ENCODE measurements around the gene AGO3.
"Not testable (repeated sequence)": the region's sequence is repeated elsewhere in the genome, so short reads cannot be mapped to it uniquely, and the experiment has no call there.

AGO3 gene

DNA sequence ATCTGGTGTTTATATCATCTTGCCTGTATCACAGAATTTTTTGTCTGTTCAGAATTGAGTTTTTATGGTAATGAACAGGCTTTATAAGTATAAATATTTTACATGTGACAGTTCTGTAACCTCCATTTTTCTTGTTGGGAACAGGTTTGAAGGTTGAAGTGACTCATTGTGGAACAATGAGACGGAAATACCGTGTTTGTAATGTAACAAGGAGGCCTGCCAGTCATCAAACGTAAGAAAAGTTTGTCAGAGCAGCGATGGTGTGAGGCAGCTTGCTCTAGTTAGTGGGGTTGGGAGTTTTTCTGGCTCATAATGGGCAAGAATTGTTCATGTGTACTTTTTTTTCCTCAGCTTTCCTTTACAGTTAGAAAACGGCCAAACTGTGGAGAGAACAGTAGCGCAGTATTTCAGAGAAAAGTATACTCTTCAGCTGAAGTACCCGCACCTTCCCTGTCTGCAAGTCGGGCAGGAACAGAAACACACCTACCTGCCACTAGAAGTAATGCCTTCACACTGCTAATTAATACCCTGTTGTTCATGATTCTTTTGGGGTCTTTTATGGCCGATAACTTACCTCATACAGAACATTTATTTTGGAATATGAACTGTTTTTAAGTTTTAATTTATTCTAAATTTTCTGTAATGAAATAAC is 77.8 kb downstream of the AGO3 start:
- DNase-seq = peak in 1 of 5 experiments; percentile 37

GRCh38 chr1:36014722-36015220 is 83.9 kb downstream of the AGO3 start:
- DNase-seq = no peak

DNA sequence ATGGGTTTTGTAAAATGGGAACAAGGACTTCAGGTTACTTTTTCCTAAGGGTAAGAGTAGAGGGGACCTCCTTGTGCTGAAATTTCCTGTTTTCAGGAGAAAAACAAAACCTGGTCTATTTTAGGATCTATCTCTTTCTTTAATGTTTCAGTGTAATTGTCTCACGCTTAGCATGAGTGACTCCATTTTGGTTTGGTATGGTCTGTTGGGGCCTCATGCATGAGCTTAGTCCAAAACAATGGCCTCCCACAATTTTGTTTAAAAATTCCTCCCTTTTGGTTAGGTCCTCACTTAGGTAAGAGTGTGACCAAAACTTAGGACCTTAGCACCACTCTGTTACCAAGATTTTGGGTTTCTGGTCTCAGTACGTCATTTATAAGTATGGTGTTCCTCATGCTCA is 85.8 kb downstream of the AGO3 start:
- no peak for DNase-seq

DNA sequence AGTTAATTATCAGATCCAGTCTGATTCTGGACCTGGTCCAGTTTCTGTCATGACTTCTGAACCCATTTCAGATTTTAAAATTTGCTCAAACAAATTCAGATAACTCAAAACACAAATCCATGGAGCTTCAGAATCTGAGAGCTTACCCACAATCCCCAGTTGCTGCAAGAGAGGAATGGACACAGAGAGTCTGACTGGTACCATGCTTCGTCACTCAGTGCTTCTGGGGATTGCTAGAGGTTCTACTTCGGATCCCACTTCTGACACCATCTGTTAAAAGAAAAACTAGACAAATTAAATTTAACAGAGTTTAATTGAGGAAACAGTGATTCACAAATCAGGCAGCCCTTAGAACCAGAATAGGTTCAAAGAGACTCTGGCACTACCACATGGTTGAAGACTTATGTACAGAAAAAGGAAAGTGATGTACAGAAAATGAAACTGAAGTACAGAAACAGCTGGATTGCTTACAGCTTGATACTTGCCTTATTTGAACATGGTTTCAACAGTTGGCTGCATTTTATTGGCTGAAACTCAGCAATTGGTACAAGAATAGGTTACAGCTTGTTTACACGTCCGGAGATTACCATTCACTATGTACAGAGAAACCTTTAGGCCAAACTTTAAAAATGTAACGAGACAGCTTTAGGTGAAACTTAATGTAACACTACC is 92.3 kb downstream of the AGO3 start:
- peak in 1 of 5 experiments; percentile 65 for DNase-seq

- DNase-seq = not testable (repeated sequence)
Measured at GRCh38 chr1:36024024-36024423, 93.1 kb downstream of the AGO3 start.

GRCh38 chr1:36024847-36025246 is 93.9 kb downstream of the AGO3 start:
- DNase-seq = no peak

GRCh38 chr1:36027766-36028165 is 96.9 kb downstream of the AGO3 start:
- no peak for DNase-seq

DNA sequence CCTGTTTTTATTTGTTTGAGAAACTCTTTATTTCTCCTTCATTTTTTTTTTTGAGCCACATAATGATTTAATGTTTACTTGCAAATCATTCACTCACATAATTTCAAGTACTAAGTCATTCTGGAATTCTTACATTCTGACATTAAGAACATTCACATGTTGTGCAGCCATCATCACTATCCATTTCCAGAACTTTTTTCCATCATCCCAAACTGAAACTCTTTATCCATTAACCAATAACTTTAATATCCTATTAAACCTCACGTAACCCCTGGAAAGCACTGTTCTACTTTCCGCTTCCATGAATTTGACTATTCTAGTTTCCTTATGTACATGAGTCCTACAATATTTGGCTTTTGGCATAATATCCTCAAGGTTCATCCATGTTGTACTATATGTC is 100.5 kb downstream of the AGO3 start:
- no peak for DNase-seq

- DNase-seq = no peak
Measured at GRCh38 chr1:36034692-36035091, 103.8 kb downstream of the AGO3 start.

DNA sequence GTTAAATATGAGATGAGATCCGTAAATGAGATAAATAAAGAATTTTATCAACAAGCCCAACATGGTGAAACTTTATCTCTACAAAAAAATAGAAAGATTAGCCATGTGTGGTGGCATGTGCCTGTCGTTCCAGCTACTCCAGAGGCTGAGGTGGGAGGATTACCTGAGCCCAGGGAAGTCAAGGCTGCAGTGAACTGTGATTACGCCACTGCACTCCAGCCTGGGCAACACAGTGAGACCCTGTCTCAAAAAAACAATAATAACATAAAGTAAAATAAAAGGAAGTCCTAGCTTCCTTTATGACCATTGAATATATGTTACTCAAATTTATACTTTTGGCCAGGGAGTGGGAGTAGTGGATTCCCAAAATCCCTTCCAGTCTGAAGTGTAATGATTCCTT is 104.2 kb downstream of the AGO3 start:
- no peak for DNase-seq

GRCh38 chr1:36040238-36040637 is 109.3 kb downstream of the AGO3 start:
- no peak for DNase-seq

DNA sequence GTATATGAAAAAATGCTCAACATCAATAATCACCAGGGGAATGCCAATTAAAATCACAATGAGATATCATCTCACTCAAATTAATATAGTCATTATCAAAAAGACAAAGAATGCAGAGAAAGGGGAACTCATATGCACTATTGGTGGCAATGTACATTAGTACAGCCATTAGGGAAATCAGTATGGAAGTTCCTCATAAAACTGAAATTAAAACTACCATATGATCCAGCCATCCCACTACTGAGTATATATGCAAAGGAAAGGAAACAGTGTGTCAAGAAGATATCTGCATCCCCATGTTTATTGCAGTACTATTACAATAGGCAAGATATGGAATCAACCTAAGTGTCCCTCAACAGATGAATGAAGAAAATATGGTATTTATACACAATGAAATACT is 120.9 kb downstream of the AGO3 start:
- no peak for DNase-seq

- no peak for DNase-seq
Measured at GRCh38 chr1:36053978-36054377, 123.1 kb downstream of the AGO3 start.

DNA sequence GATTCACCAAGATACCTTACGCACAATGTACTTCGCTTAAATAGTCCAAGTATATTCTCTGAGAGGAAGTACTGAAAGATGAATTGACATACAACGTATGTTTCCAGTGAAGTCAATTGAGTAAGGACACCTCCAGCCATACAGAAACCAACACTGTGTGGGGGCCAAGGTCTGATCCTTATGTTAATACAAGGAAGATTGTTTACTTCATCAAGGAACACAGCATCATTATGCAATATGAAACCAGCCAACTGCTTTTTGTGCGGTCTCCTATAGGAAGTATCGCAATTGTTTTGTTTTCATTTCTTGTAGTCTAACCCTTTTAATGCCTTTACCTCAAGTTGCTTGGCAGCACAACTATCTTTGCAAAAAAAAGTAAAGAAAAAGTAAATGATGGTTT is 124.8 kb downstream of the AGO3 start:
- DNase-seq = no peak

- no peak for DNase-seq
Measured at GRCh38 chr1:36062315-36062714, 131.4 kb downstream of the AGO3 start.

- DNase-seq = no peak
Measured at GRCh38 chr1:36067871-36068270, 137.0 kb downstream of the AGO3 start.

DNA sequence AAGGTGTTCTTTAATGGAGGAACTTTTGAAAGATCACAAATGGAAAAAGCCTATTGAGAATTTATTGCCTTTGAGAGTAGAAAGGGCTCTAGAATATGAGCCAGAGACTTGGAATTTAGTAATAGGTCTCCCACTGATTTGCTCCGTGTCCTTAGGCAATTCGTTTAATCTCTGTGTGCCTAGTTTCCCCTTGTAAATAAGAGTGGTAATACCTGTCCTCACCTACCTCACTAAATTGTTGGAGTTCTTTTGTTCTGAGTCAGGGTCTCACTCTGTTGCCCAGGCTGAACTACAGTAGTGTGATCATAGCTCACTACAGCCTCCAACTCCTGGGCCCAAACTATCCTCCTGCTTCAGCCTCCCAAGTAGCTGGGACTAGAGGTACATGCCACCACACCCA is 138.0 kb downstream of the AGO3 start:
- DNase-seq = no peak

GRCh38 chr1:36070349-36070748 is 139.4 kb downstream of the AGO3 start:
- DNase-seq = no peak

- no peak for DNase-seq
Measured at GRCh38 chr1:36076979-36077573, 146.2 kb downstream of the AGO3 start.

DNA sequence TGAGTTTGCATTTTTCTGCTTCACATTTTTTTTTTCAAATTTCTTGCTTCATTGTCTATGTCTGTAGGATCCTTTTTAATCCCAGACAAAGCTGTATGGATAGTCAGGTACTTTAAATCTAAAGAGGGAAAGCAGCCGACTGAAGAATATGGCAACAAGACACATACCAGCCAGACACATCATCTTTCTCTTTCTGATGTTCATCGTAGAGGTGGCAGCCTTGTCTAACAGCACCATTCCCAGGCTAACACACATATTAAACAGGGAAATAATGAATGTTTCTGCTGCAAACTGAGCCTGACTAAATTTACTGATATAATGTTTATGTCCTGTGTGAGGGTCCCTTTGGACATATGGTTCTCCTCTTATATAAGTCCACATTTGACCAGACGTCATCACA is 149.3 kb downstream of the AGO3 start:
- no peak for DNase-seq

- DNase-seq = no peak
Measured at GRCh38 chr1:36080801-36081200, 149.9 kb downstream of the AGO3 start.

GRCh38 chr1:36081926-36082485 is 151.1 kb downstream of the AGO3 start:
- DNase-seq = no peak

GRCh38 chr1:36083219-36083618 is 152.3 kb downstream of the AGO3 start:
- no peak for DNase-seq
